Measurements from ENCODE around the gene NKG7.

DNA sequence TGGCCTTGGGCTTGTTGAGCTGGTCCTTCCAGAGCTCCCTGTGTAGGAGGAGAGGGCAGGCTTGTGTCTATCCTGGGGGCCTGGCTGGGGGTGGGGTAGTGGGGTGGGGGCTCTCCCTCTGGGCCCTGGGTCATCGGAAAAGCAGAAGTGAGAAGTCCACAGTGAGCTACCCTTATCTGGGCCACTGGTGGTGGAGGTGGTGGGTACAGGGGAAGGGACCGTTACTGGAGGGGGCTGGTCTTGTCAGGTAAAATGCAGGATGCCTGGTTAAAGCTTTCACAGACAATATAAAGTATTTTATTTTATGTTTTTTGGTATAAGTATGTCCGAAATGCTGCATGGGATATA is 45.3 kb upstream of the NKG7 start:
- TF ChIP-seq, protein P1, sequence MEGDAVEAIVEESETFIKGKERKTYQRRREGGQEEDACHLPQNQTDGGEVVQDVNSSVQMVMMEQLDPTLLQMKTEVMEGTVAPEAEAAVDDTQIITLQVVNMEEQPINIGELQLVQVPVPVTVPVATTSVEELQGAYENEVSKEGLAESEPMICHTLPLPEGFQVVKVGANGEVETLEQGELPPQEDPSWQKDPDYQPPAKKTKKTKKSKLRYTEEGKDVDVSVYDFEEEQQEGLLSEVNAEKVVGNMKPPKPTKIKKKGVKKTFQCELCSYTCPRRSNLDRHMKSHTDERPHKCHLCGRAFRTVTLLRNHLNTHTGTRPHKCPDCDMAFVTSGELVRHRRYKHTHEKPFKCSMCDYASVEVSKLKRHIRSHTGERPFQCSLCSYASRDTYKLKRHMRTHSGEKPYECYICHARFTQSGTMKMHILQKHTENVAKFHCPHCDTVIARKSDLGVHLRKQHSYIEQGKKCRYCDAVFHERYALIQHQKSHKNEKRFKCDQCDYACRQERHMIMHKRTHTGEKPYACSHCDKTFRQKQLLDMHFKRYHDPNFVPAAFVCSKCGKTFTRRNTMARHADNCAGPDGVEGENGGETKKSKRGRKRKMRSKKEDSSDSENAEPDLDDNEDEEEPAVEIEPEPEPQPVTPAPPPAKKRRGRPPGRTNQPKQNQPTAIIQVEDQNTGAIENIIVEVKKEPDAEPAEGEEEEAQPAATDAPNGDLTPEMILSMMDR (IDR thresholded peaks at IDR 0.05; ENCODE audit: insufficient read depth, low read length, poor library complexity, severe bottlenecking): no peak
- TF ChIP-seq EZH2phosphoT487 (conservative IDR thresholded peaks at IDR 0.05; ENCODE audit: low read length): no peak

Data from SU-DHL-6 (cell line).